GM23338 (cell line): ENCODE measurements around the gene MEOX2. TPM values are rescaled to one million over a fixed set of nuclear protein-coding genes. Genes with fewer than 3 reads are reported as not detected.
A peak's percentile ranks its signal among the peaks of the same experiment; 100 is the strongest.

ENCODE experiments used
- ATAC-seq: fragments of 200-7000 bp; cut with Tn5 transposase; 3 replicates; pipeline ENCODE4 v1.9.1; 2020
- DNase-seq: peaks from one replicate; pipeline ENCODE4 v3.0.0-alpha.2; 2015; ENCODE audit warnings: low spot score
- H2AFZ ChIP-seq: fragments of 200-600 bp; sonication (generic); 2 replicates; pipeline ENCODE4 v1.8.0; 2016; ENCODE audit warnings: antibody characterized with exemption, mild to moderate bottlenecking, moderate library complexity
- H3F3A ChIP-seq: fragments of 200-600 bp; sonication (generic); replicated peaks from 2 replicates; pipeline ENCODE4 v1.8.0; 2017; ENCODE audit warnings: antibody characterized with exemption, mixed run types, low read depth
- H3K27ac ChIP-seq: fragments of 200-600 bp; sonication (generic); 2 replicates; pipeline ENCODE4 v1.6.1; 2016; ENCODE audit warnings: low read depth
- H3K27me3 ChIP-seq: fragments of 200-600 bp; sonication (generic); 2 replicates; pipeline ENCODE4 v1.8.0; 2016; ENCODE audit warnings: mild to moderate bottlenecking, mixed run types, moderate library complexity; ENCODE audit not compliant: insufficient read depth
- H3K36me3 ChIP-seq: fragments of 200-600 bp; sonication (generic); 2 replicates; pipeline ENCODE4 v1.8.0; 2016; ENCODE audit warnings: mild to moderate bottlenecking; ENCODE audit not compliant: insufficient read depth
- H3K4me1 ChIP-seq: fragments of 200-600 bp; sonication (generic); 2 replicates; pipeline ENCODE4 v1.8.0; 2016; ENCODE audit warnings: mild to moderate bottlenecking, moderate library complexity; ENCODE audit not compliant: insufficient read depth
- H3K4me2 ChIP-seq: fragments of 200-600 bp; sonication (generic); 2 replicates; pipeline ENCODE4 v1.7.1; 2017; ENCODE audit warnings: mixed run types
- H3K4me3 ChIP-seq: fragments of 200-600 bp; sonication (generic); 2 replicates; pipeline ENCODE4 v1.6.1; 2016; ENCODE audit warnings: mixed run types
- H3K79me2 ChIP-seq: fragments of 200-600 bp; sonication (generic); replicated peaks from 2 replicates; pipeline ENCODE4 v1.8.0; 2017; ENCODE audit warnings: mild to moderate bottlenecking; ENCODE audit not compliant: insufficient read depth
- H3K9me2 ChIP-seq: fragments of 200-600 bp; sonication (generic); 2 replicates; pipeline ENCODE4 v1.8.0; 2017; ENCODE audit not compliant: insufficient read depth
- H4K20me1 ChIP-seq: fragments of 200-600 bp; sonication (generic); replicated peaks from 2 replicates; pipeline ENCODE4 v1.8.0; 2017; ENCODE audit warnings: mild to moderate bottlenecking; ENCODE audit not compliant: insufficient read depth
- H3K27ac Mint-ChIP-seq: 2 replicates; pipeline ENCODE4 v1.8.0; 2020; ENCODE audit warnings: inconsistent platforms, mild to moderate bottlenecking, moderate library complexity, mixed read lengths
- H3K27me3 Mint-ChIP-seq: 3 replicates; pipeline ENCODE4 v1.8.0; 2022; ENCODE audit warnings: low read depth, mild to moderate bottlenecking, moderate library complexity, mixed read lengths, inconsistent platforms; ENCODE audit not compliant: insufficient read depth, poor library complexity
- H3K36me3 Mint-ChIP-seq: 3 replicates; pipeline ENCODE4 v1.8.0; 2021; ENCODE audit warnings: low read depth, mild to moderate bottlenecking, inconsistent platforms, moderate library complexity, mixed read lengths
- H3K4me1 Mint-ChIP-seq: 3 replicates; pipeline ENCODE4 v1.8.0; 2020; ENCODE audit warnings: mild to moderate bottlenecking, inconsistent platforms, mixed read lengths
- H3K4me3 Mint-ChIP-seq: 3 replicates; pipeline ENCODE4 v1.8.0; 2021; ENCODE audit warnings: moderate library complexity, mild to moderate bottlenecking, inconsistent platforms, mixed read lengths
- H3K9me3 Mint-ChIP-seq: 3 replicates; pipeline ENCODE4 v1.8.0; 2020; ENCODE audit warnings: moderate library complexity, mild to moderate bottlenecking, inconsistent platforms, mixed read lengths
- CREB1 ChIP-seq: fragments of 250-450 bp; sonication (Bioruptor Pico); IDR thresholded peaks from 2 replicates; pipeline ENCODE4 v1.5.0; 2020; ENCODE audit warnings: low read depth, mild to moderate bottlenecking, moderate library complexity
- EZH2 ChIP-seq: fragments of 200-600 bp; sonication (generic); IDR thresholded peaks from one replicate; pipeline ENCODE4 v1.8.0; 2017; ENCODE audit warnings: antibody characterized with exemption, mild to moderate bottlenecking, low read depth; ENCODE audit not compliant: unreplicated experiment
- EZH2phosphoT487 ChIP-seq: fragments of 200-600 bp; sonication (generic); IDR thresholded peaks from one replicate; pipeline ENCODE4 v1.8.1; 2018; ENCODE audit warnings: antibody characterized with exemption; ENCODE audit not compliant: unreplicated experiment
- JUNB ChIP-seq: IDR thresholded peaks from one replicate; pipeline ENCODE4 v1.6.1; 2016; ENCODE audit warnings: antibody characterized with exemption; ENCODE audit not compliant: unreplicated experiment
- NANOG ChIP-seq: IDR thresholded peaks from 2 replicates; pipeline ENCODE4 v1.6.1; 2016; ENCODE audit warnings: antibody characterized with exemption, borderline replicate concordance
- POLR2AphosphoS5 ChIP-seq: IDR thresholded peaks from 2 replicates; pipeline ENCODE4 v1.6.1; 2016; ENCODE audit warnings: antibody characterized with exemption, low read depth
- STAT1 ChIP-seq: IDR thresholded peaks from one replicate; pipeline ENCODE4 v1.6.1; 2016; ENCODE audit warnings: antibody characterized with exemption; ENCODE audit not compliant: unreplicated experiment
- ZNF114 ChIP-seq: fragments of 250-450 bp; sonication (Bioruptor Pico); IDR thresholded peaks from 2 replicates; pipeline ENCODE4 v1.5.0; 2020; ENCODE audit warnings: mild to moderate bottlenecking, moderate library complexity
- ZNF331 ChIP-seq: fragments of 250-450 bp; sonication (Bioruptor Pico); IDR thresholded peaks from 2 replicates; pipeline ENCODE4 v1.5.0; 2020; ENCODE audit warnings: low read depth, mild to moderate bottlenecking, moderate library complexity
- polyA plus RNA-seq: library from polyadenylated mRNA; unstranded; fragments of >200 nt; fragmentation: Nextera tagmentation; extraction: Ambion mirVana; gene quantifications from 2 replicates; pipeline ENCODE4 v1.2.1, GENCODE V29; 2016
- total RNA-seq: library from RNA; depleted of rRNA; stranded (reverse); fragments of >200 nt; shearing (Covaris generic); gene quantifications from 2 replicates; pipeline ENCODE4 v1.2.3, GENCODE V29; 2014
- TF ChIP-seq, protein P1 (sequence below): fragments of 250-450 bp; sonication (Bioruptor Pico); IDR thresholded peaks from 2 replicates; pipeline ENCODE4 v1.5.0; 2020; ENCODE audit warnings: mild to moderate bottlenecking, moderate library complexity
- TF ChIP-seq, protein P2 (sequence below): IDR thresholded peaks from one replicate; pipeline ENCODE4 v1.6.1; 2018; ENCODE audit warnings: antibody characterized with exemption; ENCODE audit not compliant: unreplicated experiment
- TF ChIP-seq, protein P3 (sequence below), 2 experiments: fragments of 200-600 bp in 1 of 2; sonication (generic) in 1 of 2; conservative IDR thresholded peaks; 2 replicates each; pipeline versions ENCODE4 v1.5.1 to v1.6.1; 2016 to 2017; ENCODE audit warnings: antibody characterized with exemption in 2 of 2, low read depth in 2 of 2, mild to moderate bottlenecking in 2 of 2, moderate library complexity in 1 of 2
- TF ChIP-seq, protein P4 (sequence below): IDR thresholded peaks from 2 replicates; pipeline ENCODE4 v1.6.1; 2016; ENCODE audit warnings: antibody characterized with exemption

MEOX2 gene
- total and polyA plus RNA-seq, 2 experiments from 2014 or later: 0.50 to 1.2 TPM

DNA sequence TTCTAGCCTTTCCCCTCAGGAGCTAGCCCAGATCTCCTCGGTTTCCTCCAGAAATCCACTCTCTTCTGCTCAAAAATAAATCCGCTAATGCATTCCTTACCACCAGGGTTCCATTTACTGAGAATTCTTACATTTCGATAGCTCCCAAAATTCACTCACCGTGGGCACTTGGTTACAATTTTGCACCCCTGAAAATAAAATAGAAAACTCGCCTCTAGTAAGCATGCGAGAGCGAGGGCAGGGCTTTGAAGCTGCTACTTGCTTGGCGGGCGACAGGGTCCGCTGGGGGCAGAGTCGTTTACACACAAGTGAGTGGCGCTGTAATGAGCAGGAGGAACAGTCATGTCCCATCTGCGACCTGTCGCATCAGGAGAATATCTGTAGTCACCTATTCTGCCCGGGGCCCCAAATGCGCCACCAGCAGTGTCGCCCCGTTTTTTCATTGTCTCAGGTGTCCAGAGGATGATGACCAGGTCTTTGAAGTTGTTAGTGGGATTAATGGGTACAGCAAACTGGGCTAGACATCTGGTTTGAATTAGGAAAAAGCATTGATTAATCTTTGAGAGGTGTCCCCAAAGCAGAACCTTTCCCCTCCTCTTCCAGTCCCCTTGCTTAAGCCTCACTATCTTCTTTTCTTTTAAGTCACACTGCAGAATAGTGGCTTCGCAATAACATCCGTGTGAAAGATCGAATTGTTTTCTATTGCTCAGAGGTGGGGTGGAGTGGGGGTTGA lies 1.2 kb upstream of the MEOX2 start:
- no peaks in the 10 kb centered on the region for H3K9me3 Mint-ChIP-seq
- ATAC-seq (peak; percentile 16; the same call in 2 of the 3 replicates), DNase-seq (peak; percentile 57)
- Histone ChIP-seq H3K27ac (no peak overlapping the region), H3K4me2 (peak overlapping the region; percentile 75), H4K20me1 (no peaks in the 10 kb centered on the region), H3K27me3 (peaks cover 62% of the 10 kb centered on the region), H3K36me3 (no peaks in the 10 kb centered on the region), H3F3A (peaks cover 3% of the 10 kb centered on the region; the same call in 1 of the 2 replicates), H3K9me2 (no peaks in the 10 kb centered on the region), H3K4me1 (peaks cover 28% of the 10 kb centered on the region), H3K4me3 (peak overlapping the region; percentile 65), H3K79me2 (no peaks in the 10 kb centered on the region), H2AFZ (no peak overlapping the region)
- H3K4me3 Mint-ChIP-seq: peak overlapping the region; percentile 75
- no peak overlapping the region for H3K27ac Mint-ChIP-seq
- peaks cover 50% of the 10 kb centered on the region for H3K27me3 Mint-ChIP-seq
- H3K4me1 Mint-ChIP-seq: peaks cover 36% of the 10 kb centered on the region
- no peaks in the 10 kb centered on the region for H3K36me3 Mint-ChIP-seq
- no peak for TF ChIP-seq ZNF331 (CRISPR knock-in tag)
- TF ChIP-seq ZNF114 (CRISPR knock-in tag): no peak
- TF ChIP-seq, protein P1, sequence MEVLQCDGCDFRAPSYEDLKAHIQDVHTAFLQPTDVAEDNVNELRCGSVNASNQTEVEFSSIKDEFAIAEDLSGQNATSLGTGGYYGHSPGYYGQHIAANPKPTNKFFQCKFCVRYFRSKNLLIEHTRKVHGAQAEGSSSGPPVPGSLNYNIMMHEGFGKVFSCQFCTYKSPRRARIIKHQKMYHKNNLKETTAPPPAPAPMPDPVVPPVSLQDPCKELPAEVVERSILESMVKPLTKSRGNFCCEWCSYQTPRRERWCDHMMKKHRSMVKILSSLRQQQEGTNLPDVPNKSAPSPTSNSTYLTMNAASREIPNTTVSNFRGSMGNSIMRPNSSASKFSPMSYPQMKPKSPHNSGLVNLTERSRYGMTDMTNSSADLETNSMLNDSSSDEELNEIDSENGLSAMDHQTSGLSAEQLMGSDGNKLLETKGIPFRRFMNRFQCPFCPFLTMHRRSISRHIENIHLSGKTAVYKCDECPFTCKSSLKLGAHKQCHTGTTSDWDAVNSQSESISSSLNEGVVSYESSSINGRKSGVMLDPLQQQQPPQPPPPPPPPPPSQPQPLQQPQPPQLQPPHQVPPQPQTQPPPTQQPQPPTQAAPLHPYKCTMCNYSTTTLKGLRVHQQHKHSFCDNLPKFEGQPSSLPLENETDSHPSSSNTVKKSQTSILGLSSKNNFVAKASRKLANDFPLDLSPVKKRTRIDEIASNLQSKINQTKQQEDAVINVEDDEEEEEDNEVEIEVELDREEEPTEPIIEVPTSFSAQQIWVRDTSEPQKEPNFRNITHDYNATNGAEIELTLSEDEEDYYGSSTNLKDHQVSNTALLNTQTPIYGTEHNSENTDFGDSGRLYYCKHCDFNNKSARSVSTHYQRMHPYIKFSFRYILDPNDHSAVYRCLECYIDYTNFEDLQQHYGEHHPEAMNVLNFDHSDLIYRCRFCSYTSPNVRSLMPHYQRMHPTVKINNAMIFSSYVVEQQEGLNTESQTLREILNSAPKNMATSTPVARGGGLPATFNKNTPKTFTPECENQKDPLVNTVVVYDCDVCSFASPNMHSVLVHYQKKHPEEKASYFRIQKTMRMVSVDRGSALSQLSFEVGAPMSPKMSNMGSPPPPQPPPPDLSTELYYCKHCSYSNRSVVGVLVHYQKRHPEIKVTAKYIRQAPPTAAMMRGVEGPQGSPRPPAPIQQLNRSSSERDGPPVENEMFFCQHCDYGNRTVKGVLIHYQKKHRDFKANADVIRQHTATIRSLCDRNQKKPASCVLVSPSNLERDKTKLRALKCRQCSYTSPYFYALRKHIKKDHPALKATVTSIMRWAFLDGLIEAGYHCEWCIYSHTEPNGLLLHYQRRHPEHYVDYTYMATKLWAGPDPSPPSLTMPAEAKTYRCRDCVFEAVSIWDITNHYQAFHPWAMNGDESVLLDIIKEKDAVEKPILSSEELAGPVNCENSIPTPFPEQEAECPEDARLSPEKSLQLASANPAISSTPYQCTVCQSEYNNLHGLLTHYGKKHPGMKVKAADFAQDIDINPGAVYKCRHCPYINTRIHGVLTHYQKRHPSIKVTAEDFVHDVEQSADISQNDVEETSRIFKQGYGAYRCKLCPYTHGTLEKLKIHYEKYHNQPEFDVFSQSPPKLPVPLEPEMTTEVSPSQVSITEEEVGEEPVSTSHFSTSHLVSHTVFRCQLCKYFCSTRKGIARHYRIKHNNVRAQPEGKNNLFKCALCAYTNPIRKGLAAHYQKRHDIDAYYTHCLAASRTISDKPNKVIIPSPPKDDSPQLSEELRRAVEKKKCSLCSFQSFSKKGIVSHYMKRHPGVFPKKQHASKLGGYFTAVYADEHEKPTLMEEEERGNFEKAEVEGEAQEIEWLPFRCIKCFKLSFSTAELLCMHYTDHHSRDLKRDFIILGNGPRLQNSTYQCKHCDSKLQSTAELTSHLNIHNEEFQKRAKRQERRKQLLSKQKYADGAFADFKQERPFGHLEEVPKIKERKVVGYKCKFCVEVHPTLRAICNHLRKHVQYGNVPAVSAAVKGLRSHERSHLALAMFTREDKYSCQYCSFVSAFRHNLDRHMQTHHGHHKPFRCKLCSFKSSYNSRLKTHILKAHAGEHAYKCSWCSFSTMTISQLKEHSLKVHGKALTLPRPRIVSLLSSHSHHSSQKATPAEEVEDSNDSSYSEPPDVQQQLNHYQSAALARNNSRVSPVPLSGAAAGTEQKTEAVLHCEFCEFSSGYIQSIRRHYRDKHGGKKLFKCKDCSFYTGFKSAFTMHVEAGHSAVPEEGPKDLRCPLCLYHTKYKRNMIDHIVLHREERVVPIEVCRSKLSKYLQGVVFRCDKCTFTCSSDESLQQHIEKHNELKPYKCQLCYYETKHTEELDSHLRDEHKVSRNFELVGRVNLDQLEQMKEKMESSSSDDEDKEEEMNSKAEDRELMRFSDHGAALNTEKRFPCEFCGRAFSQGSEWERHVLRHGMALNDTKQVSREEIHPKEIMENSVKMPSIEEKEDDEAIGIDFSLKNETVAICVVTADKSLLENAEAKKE (CRISPR knock-in tag): no peak
- TF ChIP-seq, protein P2, sequence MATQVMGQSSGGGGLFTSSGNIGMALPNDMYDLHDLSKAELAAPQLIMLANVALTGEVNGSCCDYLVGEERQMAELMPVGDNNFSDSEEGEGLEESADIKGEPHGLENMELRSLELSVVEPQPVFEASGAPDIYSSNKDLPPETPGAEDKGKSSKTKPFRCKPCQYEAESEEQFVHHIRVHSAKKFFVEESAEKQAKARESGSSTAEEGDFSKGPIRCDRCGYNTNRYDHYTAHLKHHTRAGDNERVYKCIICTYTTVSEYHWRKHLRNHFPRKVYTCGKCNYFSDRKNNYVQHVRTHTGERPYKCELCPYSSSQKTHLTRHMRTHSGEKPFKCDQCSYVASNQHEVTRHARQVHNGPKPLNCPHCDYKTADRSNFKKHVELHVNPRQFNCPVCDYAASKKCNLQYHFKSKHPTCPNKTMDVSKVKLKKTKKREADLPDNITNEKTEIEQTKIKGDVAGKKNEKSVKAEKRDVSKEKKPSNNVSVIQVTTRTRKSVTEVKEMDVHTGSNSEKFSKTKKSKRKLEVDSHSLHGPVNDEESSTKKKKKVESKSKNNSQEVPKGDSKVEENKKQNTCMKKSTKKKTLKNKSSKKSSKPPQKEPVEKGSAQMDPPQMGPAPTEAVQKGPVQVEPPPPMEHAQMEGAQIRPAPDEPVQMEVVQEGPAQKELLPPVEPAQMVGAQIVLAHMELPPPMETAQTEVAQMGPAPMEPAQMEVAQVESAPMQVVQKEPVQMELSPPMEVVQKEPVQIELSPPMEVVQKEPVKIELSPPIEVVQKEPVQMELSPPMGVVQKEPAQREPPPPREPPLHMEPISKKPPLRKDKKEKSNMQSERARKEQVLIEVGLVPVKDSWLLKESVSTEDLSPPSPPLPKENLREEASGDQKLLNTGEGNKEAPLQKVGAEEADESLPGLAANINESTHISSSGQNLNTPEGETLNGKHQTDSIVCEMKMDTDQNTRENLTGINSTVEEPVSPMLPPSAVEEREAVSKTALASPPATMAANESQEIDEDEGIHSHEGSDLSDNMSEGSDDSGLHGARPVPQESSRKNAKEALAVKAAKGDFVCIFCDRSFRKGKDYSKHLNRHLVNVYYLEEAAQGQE: no peak
- no peak for TF ChIP-seq EZH2phosphoT487
- TF ChIP-seq, protein P3, sequence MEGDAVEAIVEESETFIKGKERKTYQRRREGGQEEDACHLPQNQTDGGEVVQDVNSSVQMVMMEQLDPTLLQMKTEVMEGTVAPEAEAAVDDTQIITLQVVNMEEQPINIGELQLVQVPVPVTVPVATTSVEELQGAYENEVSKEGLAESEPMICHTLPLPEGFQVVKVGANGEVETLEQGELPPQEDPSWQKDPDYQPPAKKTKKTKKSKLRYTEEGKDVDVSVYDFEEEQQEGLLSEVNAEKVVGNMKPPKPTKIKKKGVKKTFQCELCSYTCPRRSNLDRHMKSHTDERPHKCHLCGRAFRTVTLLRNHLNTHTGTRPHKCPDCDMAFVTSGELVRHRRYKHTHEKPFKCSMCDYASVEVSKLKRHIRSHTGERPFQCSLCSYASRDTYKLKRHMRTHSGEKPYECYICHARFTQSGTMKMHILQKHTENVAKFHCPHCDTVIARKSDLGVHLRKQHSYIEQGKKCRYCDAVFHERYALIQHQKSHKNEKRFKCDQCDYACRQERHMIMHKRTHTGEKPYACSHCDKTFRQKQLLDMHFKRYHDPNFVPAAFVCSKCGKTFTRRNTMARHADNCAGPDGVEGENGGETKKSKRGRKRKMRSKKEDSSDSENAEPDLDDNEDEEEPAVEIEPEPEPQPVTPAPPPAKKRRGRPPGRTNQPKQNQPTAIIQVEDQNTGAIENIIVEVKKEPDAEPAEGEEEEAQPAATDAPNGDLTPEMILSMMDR (conservative IDR thresholded peaks at IDR 0.05; ENCODE audit: low read depth in 2 of 2): peak; percentile 18 to 34; a peak in 3 of 4 replicates
- no peak for TF ChIP-seq NANOG
- TF ChIP-seq, protein P4, sequence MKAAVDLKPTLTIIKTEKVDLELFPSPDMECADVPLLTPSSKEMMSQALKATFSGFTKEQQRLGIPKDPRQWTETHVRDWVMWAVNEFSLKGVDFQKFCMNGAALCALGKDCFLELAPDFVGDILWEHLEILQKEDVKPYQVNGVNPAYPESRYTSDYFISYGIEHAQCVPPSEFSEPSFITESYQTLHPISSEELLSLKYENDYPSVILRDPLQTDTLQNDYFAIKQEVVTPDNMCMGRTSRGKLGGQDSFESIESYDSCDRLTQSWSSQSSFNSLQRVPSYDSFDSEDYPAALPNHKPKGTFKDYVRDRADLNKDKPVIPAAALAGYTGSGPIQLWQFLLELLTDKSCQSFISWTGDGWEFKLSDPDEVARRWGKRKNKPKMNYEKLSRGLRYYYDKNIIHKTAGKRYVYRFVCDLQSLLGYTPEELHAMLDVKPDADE: no peak
- TF ChIP-seq JUNB: no peak
- TF ChIP-seq STAT1: no peak
- TF ChIP-seq EZH2: peak; percentile 64
- no peak for TF ChIP-seq CREB1
- no peak for TF ChIP-seq POLR2AphosphoS5
